GM21825 (cell line): Measurements from ENCODE around the gene CCNB3.

ENCODE experiments used
- ATAC-seq: cut with Tn5 transposase; IDR thresholded peaks from one replicate; pipeline ENCODE4 v1.9.1; 2021; ENCODE audit warnings: mild to moderate bottlenecking, moderate library complexity; ENCODE audit not compliant: unreplicated experiment

The CCNB3 gene

DNA sequence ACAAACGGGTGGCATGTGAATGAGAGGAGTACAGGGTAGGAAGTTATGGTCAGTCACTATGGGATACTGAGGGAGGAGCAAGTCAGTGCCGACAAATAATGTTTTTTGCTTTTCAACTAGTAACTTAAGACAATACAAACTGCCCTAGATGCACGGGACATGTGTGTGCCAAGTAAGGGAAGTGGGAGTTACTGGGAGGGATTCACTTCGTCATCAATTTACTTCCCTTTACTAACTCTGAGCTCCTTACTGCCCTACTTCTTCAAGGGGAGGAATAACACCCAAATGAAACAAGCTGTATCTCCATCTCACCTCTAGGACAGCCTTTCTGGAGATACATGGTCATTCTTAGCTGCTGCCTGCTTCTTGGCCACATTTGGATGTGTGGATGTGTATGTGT, 168.4 kb downstream of the CCNB3 start:
- no peak for ATAC-seq

DNA sequence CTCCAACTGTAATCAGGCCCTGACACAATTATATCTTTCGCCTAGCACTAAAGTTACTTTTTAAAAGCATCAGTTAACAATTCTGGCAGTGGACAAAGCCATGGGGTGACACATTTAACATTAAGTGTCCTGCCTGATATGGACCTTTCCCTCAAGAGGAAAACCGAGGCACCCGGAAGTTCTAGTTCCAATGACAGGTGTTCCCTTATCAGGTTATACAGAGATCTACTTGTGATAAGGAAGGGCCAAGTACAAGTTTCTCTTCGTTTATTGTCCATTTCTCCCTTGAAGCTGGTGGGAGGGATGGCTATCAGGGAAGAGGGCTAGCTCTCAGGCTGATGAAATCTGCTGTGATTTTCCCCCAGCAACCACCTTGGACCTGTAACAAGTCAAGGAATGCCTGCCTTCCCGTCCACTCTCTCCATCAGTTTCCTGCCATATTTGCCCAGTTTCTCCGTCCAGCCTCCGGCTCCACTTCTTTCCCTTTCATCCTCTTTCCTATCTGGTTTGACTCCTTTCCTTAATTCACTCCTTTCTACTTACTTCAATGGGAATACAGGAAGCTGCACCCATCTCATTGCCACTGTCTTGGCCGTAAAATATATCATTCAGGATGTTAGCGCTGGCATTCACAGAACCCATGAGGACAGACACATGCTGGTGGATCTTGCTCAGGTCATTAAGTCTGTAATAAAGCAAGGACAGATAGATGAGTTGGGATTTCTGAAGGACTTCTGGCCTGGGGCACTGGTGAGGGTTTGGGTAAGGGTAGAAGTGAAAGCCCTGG, 171.1 kb downstream of the CCNB3 start:
- ATAC-seq, result no peak

DNA sequence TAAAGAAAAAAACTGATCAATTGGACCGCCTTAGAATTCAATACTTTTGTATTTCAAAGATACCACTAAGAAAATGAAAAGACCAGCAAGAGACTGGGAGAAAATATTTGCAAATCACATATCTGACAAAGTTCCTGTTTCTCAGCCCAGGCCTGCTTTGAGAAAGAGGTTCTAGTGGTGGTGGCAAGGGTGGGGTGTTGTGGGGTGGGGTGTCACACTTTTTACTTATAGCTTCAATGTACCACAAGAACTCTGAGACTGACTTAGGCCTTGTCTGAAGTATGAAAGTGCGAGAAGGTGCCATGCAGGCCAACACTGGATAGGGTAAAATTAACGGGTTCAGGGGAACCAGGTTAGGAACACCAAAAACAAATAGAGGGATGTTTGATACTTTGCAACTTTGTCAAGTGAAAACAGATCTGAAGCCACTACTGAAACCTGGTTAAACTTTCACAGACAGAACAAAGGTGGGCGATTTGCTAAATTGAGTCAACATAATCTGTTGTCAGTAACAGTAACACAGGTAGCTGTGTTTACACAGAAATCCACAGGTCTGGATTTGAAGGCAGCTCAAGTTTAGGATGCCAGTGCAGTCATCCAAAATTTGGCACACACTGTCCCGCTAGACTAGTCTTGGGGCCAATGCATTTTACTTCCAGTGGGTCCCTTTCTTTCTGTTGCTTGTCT, 177.3 kb downstream of the CCNB3 start:
- ATAC-seq, result no peak

DNA sequence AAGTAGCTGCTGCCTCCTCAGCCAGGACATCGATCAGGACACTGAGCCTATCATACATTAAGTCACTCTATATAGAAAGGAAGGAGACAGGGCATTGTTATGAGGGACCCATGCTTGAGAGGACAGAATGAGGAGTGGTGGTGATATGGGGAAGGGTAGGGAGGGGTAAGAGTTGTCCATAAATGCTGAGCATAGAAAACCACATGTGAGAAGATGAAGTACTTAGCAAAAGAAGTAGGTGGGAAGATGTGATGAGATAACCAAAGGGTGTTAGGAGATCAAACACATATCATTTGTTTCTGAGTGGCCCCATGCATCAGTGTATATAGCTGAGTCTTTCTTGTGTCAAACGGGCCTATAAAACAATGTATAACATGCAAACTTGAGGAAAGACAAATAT, 182.0 kb downstream of the CCNB3 start:
- ATAC-seq, result no peak

DNA sequence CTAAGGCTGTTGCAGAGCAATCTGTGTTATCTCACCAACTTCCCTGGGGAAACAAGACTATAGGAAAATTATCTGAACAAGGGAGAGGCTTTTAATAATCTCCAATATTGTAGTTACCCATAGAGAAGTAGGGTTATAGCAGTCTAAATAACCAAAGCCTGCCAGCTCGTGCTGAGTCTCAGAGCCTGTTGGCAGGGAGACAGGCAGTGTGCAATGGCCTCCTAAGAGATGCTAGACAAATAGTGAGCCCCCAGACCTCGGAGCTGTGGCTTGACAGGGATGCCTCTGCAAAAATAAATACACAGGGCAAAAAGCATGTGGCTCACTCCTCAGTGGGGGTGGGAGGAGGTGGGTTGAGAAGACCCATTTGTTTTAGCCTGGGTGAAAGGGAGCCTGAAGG, 189.3 kb downstream of the CCNB3 start:
- no peak for ATAC-seq
